IMR-90 (cell line): ENCODE measurements around the gene MRGPRF. TPM values are rescaled to one million over a fixed set of nuclear protein-coding genes. Genes with fewer than 3 reads are reported as not detected.

Source experiments
- ATAC-seq: fragments of 200-7000 bp; cut with Tn5 transposase; 2 replicates; pipeline ENCODE4 v1.9.1; 2020; ENCODE audit warnings: low read depth, mild to moderate bottlenecking, moderate library complexity
- BruUV-seq: library from RNA; stranded (reverse); fragments of 400-500 nt; replicated peaks from 2 replicates; lab custom pipeline; 2021; lab: Mats Ljungman, UMichigan
- CTCF ChIA-PET: fragments of 300-600 bp; formaldehyde crosslinking; extraction: SDS; loops from one replicate; lab custom pipeline; 2021; ENCODE audit warnings: antibody characterized with exemption; lab: Yijun Ruan, JAX
- POLR2A ChIA-PET: fragments of 300-600 bp; sonication (Branson Sonifier 250); formaldehyde crosslinking; loops from one replicate; lab custom pipeline; 2022; ENCODE audit warnings: antibody characterized with exemption; ENCODE audit not compliant: unreplicated experiment; lab: Charles Lee
- DNase-seq: peaks from one replicate; pipeline ENCODE4 v3.0.0; 2013
- H2AFZ ChIP-seq: replicated peaks from 2 replicates; pipeline ENCODE3; 2013; ENCODE audit warnings: low read length, mild to moderate bottlenecking; ENCODE audit not compliant: poor library complexity
- H2AK5ac ChIP-seq: 2 replicates; pipeline ENCODE4 v1.6.1; 2013; ENCODE audit warnings: low read depth, low read length, inconsistent platforms
- H2AK9ac ChIP-seq: replicated peaks from 2 replicates; pipeline ENCODE3; 2013; ENCODE audit warnings: mild to moderate bottlenecking, low read depth, low read length, moderate library complexity; ENCODE audit not compliant: poor library complexity
- H2BK120ac ChIP-seq: 2 replicates; pipeline ENCODE4 v1.6.1; 2013; ENCODE audit warnings: low read depth, low read length, inconsistent platforms
- H2BK15ac ChIP-seq: 3 replicates; pipeline ENCODE4 v1.6.1; 2013; ENCODE audit warnings: low read depth, low read length, inconsistent platforms
- H2BK20ac ChIP-seq: 2 replicates; pipeline ENCODE4 v1.6.1; 2013; ENCODE audit warnings: low read depth, mild to moderate bottlenecking, inconsistent platforms, low read length, moderate library complexity
- H2BK5ac ChIP-seq: 2 replicates; pipeline ENCODE4 v1.6.1; 2013; ENCODE audit warnings: mild to moderate bottlenecking, low read depth, low read length, inconsistent platforms; ENCODE audit not compliant: poor library complexity, severe bottlenecking
- H3K14ac ChIP-seq: replicated peaks from 2 replicates; pipeline ENCODE4 v1.6.1; 2013; ENCODE audit warnings: low read depth, low read length, inconsistent platforms
- H3K18ac ChIP-seq: 2 replicates; pipeline ENCODE4 v1.6.1; 2013; ENCODE audit warnings: low read depth, low read length, control low read depth
- H3K23ac ChIP-seq: 2 replicates; pipeline ENCODE4 v1.6.1; 2013; ENCODE audit warnings: low read depth, low read length, inconsistent platforms
- H3K27ac ChIP-seq: 2 replicates; pipeline ENCODE4 v1.5.1; 2013; ENCODE audit warnings: mild to moderate bottlenecking, control low read depth, low read length; ENCODE audit not compliant: insufficient read depth
- H3K27me3 ChIP-seq: 2 replicates; pipeline ENCODE4 v1.6.1; 2013; ENCODE audit warnings: low read length; ENCODE audit not compliant: control insufficient read depth, insufficient read depth
- H3K36me3 ChIP-seq: 2 replicates; pipeline ENCODE4 v1.6.1; 2013; ENCODE audit warnings: low read length, mixed read lengths; ENCODE audit not compliant: control insufficient read depth, insufficient read depth
- H3K4ac ChIP-seq: 2 replicates; pipeline ENCODE4 v1.6.1; 2013; ENCODE audit warnings: low read depth, low read length, inconsistent platforms
- H3K4me1 ChIP-seq: 2 replicates; pipeline ENCODE4 v1.6.1; 2013; ENCODE audit warnings: low read length, mixed read lengths; ENCODE audit not compliant: control insufficient read depth, insufficient read depth
- H3K4me2 ChIP-seq: 2 replicates; pipeline ENCODE4 v1.6.1; 2013; ENCODE audit warnings: low read depth, mild to moderate bottlenecking, control low read depth, low read length, moderate library complexity
- H3K4me3 ChIP-seq: 2 replicates; pipeline ENCODE4 v1.5.1; 2013; ENCODE audit warnings: low read depth, mild to moderate bottlenecking, control low read depth, low read length, moderate library complexity; ENCODE audit not compliant: insufficient read depth
- H3K56ac ChIP-seq: 2 replicates; pipeline ENCODE4 v1.6.1; 2013; ENCODE audit warnings: low read length, inconsistent platforms; ENCODE audit not compliant: insufficient read depth; ENCODE audit errors: extremely low read depth
- H3K79me1 ChIP-seq, 2 experiments: 2 replicates each; pipeline ENCODE4 v1.6.1; 2013; ENCODE audit warnings: low read length in 2 of 2, inconsistent platforms in 1 of 2, low read depth in 1 of 2
- H3K9ac ChIP-seq: 2 replicates; pipeline ENCODE4 v1.6.1; 2013; ENCODE audit warnings: low read depth, low read length, control low read depth
- H3K9me1 ChIP-seq: 2 replicates; pipeline ENCODE4 v1.6.1; 2013; ENCODE audit warnings: low read length, inconsistent platforms; ENCODE audit not compliant: insufficient read depth
- H3K9me3 ChIP-seq: 2 replicates; pipeline ENCODE4 v1.6.1; 2013; ENCODE audit warnings: low read length; ENCODE audit not compliant: control insufficient read depth, insufficient read depth
- H4K20me1 ChIP-seq: 2 replicates; pipeline ENCODE4 v1.6.1; 2013; ENCODE audit warnings: low read length, inconsistent platforms; ENCODE audit not compliant: insufficient read depth
- H4K5ac ChIP-seq: 2 replicates; pipeline ENCODE4 v1.6.1; 2013; ENCODE audit warnings: mild to moderate bottlenecking, low read depth, low read length, control low read depth
- H4K8ac ChIP-seq, 2 experiments: 2 replicates each; pipeline ENCODE4 v1.6.1; 2013; ENCODE audit warnings: low read depth in 2 of 2, low read length in 2 of 2, control low read depth in 1 of 2, inconsistent platforms in 1 of 2
- H4K91ac ChIP-seq: 2 replicates; pipeline ENCODE4 v1.6.1; 2013; ENCODE audit warnings: low read depth, low read length, inconsistent platforms; ENCODE audit not compliant: insufficient read depth
- BHLHE40 ChIP-seq: fragments of 150-350 bp; IDR thresholded peaks from 2 replicates; pipeline ENCODE4 v1.6.1; 2016; ENCODE audit warnings: mild to moderate bottlenecking, low read depth, low read length
- CHD1 ChIP-seq: IDR thresholded peaks from 2 replicates; pipeline ENCODE4 v1.6.1; 2012; ENCODE audit warnings: low read depth, low read length, improper control_type of control experiment
- CTCF ChIP-seq: conservative IDR thresholded peaks from 2 replicates; pipeline ENCODE4 v1.5.1; 2012; ENCODE audit warnings: mild to moderate bottlenecking, low read depth, low read length, improper control_type of control experiment
- FOS ChIP-seq: fragments of 150-350 bp; IDR thresholded peaks from 2 replicates; pipeline ENCODE4 v1.6.1; 2016; ENCODE audit warnings: low read depth, low read length
- MAFK ChIP-seq: IDR thresholded peaks from 2 replicates; pipeline ENCODE4 v1.6.1; 2012; ENCODE audit warnings: low read depth, low read length, improper control_type of control experiment
- MAZ ChIP-seq: IDR thresholded peaks from 2 replicates; pipeline ENCODE4 v1.6.1; 2012; ENCODE audit warnings: low read depth, mild to moderate bottlenecking, low read length, improper control_type of control experiment, moderate library complexity, borderline replicate concordance
- MXI1 ChIP-seq: IDR thresholded peaks from 2 replicates; pipeline ENCODE4 v1.6.1; 2012; ENCODE audit warnings: low read depth, mild to moderate bottlenecking, low read length, moderate library complexity, borderline replicate concordance
- POLR2A ChIP-seq: IDR thresholded peaks from 2 replicates; pipeline ENCODE4 v1.6.1; 2012; ENCODE audit warnings: mild to moderate bottlenecking, low read depth, low read length
- RAD21 ChIP-seq: IDR thresholded peaks from 2 replicates; pipeline ENCODE4 v1.6.1; 2012; ENCODE audit warnings: low read length, improper control_type of control experiment
- RCOR1 ChIP-seq: IDR thresholded peaks from 2 replicates; pipeline ENCODE4 v1.6.1; 2012; ENCODE audit warnings: mild to moderate bottlenecking, low read length, improper control_type of control experiment; ENCODE audit not compliant: insufficient replicate concordance
- RFX5 ChIP-seq: IDR thresholded peaks from 2 replicates; pipeline ENCODE4 v1.8.0; 2012; ENCODE audit warnings: low read depth, mild to moderate bottlenecking, low read length, moderate library complexity
- SMC3 ChIP-seq: fragments of 150-350 bp; IDR thresholded peaks from 2 replicates; pipeline ENCODE4 v1.6.1; 2016; ENCODE audit warnings: low read depth, mild to moderate bottlenecking, antibody characterized with exemption, low read length, moderate library complexity
- USF2 ChIP-seq: fragments of 150-350 bp; IDR thresholded peaks from 2 replicates; pipeline ENCODE4 v1.6.1; 2017; ENCODE audit warnings: mild to moderate bottlenecking, antibody characterized with exemption, low read length, low read depth
- whole genome bisulfite sequencing, 2 experiments: methylation state at CpG; one replicate each; pipeline versions ENCODE4 v1.1.5 to v1.1.7; 2013; ENCODE audit warnings: missing lambda C conversion rate in 2 of 2; ENCODE audit not compliant: insufficient read length in 1 of 2; ENCODE audit errors: extremely low coverage in 2 of 2; 5-methylcytosine and 5-hydroxymethylcytosine counted together
- dilution Hi-C: fragments of 300-500 bp; cut with HindIII; formaldehyde crosslinking; loops from one replicate; pipeline ENCODE4 v1.14.3; 2018; ENCODE audit warnings: low sequenced_read_pairs; ENCODE audit not compliant: unreplicated experiment
- in situ Hi-C: fragments of 300-500 bp; cut with MboI; formaldehyde crosslinking; loops from 3 replicates; pipeline ENCODE4 v1.14.3; 2019; ENCODE audit warnings: low sequenced_read_pairs, inconsistent platforms, mixed read lengths
- intact Hi-C: fragments of 100-400 bp; cut with micrococcal nuclease; formaldehyde crosslinking; loops from 2 replicates; pipeline ENCODE4 v1.10.0; 2022
- polyA plus RNA-seq, 3 experiments: library from polyadenylated mRNA; depleted of rRNA; stranded (reverse); fragments of >200 nt; gene quantifications; 2 replicates each; pipeline ENCODE4 v1.2.3, GENCODE V29; 2012; ENCODE audit warnings: low replicate concordance in 1 of 3
- total RNA-seq: library from RNA; depleted of rRNA; stranded (reverse); fragments of >200 nt; gene quantifications from 2 replicates; pipeline ENCODE4 v1.2.3, GENCODE V29; 2012
- TF ChIP-seq, protein P1 (sequence below): fragments of 150-350 bp; IDR thresholded peaks from 2 replicates; pipeline ENCODE4 v1.6.1; 2016; ENCODE audit warnings: low read depth, mild to moderate bottlenecking, low read length, moderate library complexity, borderline replicate concordance

Gene MRGPRF
- total and polyA plus RNA-seq, 2 of the 4 experiments (the other 2 are of a cell fraction), result 6.3 to 28.8 TPM

DNA sequence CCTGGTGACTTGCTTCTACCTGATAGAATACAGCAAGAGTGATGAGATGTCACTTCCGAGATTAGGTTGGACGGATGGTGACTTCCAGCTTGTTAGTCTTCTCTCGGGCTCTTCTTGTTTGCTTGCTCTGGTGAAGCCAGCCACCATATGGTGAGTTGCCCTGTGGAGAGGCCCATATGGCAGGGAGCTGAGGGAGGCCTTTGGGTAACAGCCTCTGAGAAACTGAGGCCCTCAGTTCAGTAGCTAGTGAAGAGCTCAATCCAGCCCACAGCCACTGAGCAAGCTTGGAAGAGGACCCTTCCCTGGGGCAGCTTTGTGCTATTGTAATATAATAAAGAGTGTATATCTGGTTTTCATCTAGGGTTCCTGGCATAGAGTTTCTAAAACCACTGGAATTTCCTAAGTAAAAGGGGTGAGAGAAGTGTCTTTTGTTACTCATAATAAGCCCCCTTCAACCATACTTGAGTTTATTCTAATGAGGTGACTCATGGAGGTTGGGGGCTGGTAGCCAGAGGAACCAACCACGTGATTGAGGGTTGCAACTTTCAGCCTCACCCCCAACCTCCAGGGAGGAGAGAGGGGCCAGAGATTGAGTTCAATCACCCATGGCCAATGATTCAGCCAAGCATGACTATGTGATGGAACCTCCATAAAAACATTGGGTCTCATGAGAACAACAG is 27.7 kb upstream of the MRGPRF start:
- peak overlapping the region; percentile 95 for H2AK5ac ChIP-seq
- H3K9me3 ChIP-seq, result no peaks in the 10 kb centered on the region
- H2BK15ac ChIP-seq, result peak overlapping the region; percentile 83; the same call in 2 of the 3 replicates
- no TSS peak for BruUV-seq
- peak overlapping the region; percentile 63; the same call in 1 of the 2 replicates for H3K23ac ChIP-seq
- peak overlapping the region; percentile 73 for H4K5ac ChIP-seq
- no peak overlapping the region for H3K4me3 ChIP-seq
- H4K91ac ChIP-seq, result peak overlapping the region; percentile 84
- peak overlapping the region; percentile 89 for H3K4ac ChIP-seq
- H4K8ac ChIP-seq, result peak overlapping the region; percentile 32 to 68; a peak in 3 of 4 replicates
- H3K4me1 ChIP-seq, result peaks cover 23% of the 10 kb centered on the region
- H2BK5ac ChIP-seq, result peak overlapping the region; percentile 24
- no CpG with 5 or more reads among the region's 4 CpGs for WGBS, 2 experiments
- no peaks in the 10 kb centered on the region for H3K36me3 ChIP-seq
- H3K27ac ChIP-seq, result peak overlapping the region; percentile 83
- intact Hi-C loops, result no loop called here
- ATAC-seq (peak; percentile 48), DNase-seq (peak; percentile 86)
- 0 out of 2 replicates have a peak overlapping the region, but pooled peaks have one; percentile 1 for H3K56ac ChIP-seq
- H3K27me3 ChIP-seq, result no peaks in the 10 kb centered on the region
- peak overlapping the region; percentile 26 for H3K18ac ChIP-seq
- H3K4me2 ChIP-seq, result peak overlapping the region; percentile 25; the same call in 1 of the 2 replicates
- peak overlapping the region; percentile 79 for H2BK20ac ChIP-seq
- peak overlapping the region; percentile 93 for H3K14ac ChIP-seq
- dilution Hi-C loops, result no loop called here
- no peaks in the 10 kb centered on the region for H3K79me1 ChIP-seq
- peak overlapping the region; percentile 92 for H2AK9ac ChIP-seq
- in situ Hi-C loops, result no loop called here
- ChIA-PET CTCF (interaction anchor here (0.5 to 1.2 kb wide), 2 partner anchors 27 to 56 kb away, joined by 3 to 4 read pairs; partner anchors contain the start of gene MRGPRF), POLR2A (no interaction called here)
- H2BK120ac ChIP-seq, result peak overlapping the region; percentile 87
- peaks cover 17% of the 10 kb centered on the region for H3K9me1 ChIP-seq
- H3K9ac ChIP-seq, result no peak overlapping the region
- H2AFZ ChIP-seq, result peak overlapping the region; percentile 71
- H4K20me1 ChIP-seq, result no peaks in the 10 kb centered on the region
- TF ChIP-seq MAFK (no peak), CTCF (no peak), RCOR1 (no peak), MXI1 (no peak), RFX5 (no peak), RAD21 (no peak), USF2 (peak; percentile 84), CHD1 (no peak), SMC3 (no peak), BHLHE40 (peak; percentile 10; the same call in 1 of the 2 replicates), POLR2A (no peak), FOS (peak; percentile 56), MAZ (peak; percentile 68)
- TF ChIP-seq, protein P1, sequence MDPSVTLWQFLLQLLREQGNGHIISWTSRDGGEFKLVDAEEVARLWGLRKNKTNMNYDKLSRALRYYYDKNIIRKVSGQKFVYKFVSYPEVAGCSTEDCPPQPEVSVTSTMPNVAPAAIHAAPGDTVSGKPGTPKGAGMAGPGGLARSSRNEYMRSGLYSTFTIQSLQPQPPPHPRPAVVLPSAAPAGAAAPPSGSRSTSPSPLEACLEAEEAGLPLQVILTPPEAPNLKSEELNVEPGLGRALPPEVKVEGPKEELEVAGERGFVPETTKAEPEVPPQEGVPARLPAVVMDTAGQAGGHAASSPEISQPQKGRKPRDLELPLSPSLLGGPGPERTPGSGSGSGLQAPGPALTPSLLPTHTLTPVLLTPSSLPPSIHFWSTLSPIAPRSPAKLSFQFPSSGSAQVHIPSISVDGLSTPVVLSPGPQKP, result no peak
